Medulla oblongata (tissue), 1 donor: Measurements from ENCODE around the gene RRAD.
"Not testable (repeated sequence)": the region's sequence is repeated elsewhere in the genome, so short reads cannot be mapped to it uniquely, and the experiment has no call there.

Experiments used
- DNase-seq: peaks from one replicate; pipeline ENCODE4 v3.0.0-alpha.2; 2015; ENCODE audit errors: extremely low spot score

RRAD gene

DNA sequence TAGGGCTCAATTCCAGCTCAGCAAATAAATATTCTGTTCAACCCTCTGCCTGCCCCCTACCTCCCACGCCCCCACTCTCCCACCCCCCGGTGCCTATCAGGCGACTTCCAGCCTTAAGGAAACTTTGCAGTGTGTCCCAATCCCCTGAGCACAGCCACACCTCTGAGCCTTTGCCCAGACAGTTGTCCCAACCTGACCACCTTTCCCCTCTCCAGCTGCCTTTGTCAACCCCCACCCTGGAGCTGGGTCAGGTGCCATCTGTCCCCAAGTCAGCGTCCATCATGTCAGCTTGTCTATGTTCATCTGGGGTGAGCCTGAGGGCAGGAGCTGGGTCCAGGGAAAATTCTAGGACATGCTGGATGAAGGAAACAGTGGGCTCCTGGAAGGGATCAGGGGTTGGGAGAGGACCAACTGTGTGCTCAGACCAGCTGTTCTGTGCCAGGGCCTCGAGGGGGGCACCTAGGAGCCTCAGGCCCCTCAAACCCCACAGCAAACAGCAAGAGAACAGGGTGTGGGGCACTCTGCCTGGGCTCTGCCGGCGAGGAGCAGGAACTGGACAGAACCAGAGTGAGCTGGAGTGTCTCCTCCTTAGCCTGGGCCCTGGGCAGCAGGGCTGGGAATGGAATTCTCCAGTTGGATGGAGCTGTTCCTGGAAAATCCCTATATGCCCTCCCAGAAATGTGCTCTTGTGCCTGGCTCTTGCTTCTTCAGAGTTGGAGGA lies 24.5 kb downstream of the RRAD start:
- peak; percentile 76 for DNase-seq

DNA sequence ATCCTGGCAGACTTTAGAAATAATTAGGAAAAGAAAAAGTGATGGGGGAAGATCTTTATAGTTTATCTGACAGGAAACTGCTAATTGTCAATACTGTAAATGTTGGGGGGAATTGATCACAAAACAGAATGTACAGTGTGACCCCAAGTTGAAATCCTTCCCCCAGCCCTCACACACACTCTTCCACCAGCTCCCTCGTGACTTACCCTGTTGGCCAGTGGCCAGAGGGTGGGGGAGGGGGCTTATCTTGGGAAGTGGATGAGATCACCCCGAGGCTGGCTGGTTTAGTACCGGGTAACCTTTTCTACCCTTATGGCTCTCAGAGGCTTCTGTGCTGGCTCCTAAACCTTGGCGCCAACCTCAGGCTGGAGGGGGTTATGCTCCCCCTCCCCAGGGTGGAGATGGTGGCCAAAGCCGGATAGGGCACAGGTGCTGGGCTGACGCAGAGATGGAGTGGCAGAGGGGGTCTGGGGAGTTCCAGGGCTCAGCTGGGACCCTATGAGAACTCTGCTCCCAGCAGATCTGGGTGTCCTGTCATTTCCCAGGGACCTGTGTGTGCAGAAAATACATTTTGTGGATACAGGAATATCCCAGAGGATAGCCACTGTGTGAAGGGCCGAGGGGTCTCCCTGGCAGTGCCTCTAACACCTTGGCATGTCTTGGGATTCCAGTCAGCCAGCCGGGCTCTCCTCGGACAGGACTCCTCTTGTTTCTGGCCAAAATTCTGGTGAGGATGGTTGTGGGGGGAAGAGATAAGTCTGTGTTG lies 25.2 kb downstream of the RRAD start:
- DNase-seq = peak; percentile 42

DNA sequence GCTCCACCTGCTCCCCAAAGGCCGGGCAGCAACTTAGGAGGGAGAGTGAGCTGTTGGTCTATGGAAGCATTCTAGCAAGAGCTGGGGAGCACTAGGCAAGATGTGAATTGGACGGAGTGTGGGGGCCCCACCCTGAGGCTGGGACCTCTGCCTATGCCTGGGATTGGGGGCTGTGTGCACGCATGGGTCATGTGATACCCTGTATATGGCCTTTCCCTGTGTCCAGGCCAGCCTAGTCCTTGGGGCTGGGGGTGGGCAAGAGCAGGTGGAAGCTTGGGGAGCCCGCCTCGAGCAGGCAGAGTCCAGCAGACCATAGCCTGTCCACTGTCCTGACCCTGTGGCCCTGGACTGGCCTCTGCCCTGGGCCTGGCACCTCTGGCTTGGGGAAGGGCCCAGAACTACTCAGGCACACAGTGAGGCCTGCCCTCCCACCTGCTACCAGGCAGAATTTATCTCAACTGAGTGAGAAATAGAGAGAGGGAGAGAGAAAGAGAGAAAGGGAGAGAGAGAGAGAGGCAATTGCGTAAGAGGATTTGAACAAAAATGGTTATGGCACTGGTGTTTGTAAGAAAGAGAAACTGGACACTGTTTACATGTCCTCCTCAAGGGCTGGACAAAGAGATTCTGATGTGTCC lies 25.9 kb downstream of the RRAD start:
- no peak for DNase-seq

DNA sequence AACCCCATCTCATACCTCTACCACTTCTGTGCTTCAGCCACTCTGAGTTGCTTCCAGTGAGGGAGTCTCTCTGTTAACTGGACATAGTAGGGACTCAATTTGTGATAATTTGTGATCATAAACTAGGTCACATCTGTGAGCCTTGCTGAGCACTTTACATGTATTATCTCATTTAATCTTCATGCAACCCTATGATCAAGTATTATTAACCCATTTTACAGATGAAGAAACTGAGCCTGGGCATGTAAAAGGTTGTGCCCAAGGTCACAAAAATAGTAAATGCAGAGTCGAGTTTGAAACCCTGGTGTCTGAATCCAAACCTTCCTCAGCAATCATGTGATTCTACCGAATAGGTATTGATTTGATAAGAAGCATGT lies 26.4 kb downstream of the RRAD start:
- DNase-seq = no peak

DNA sequence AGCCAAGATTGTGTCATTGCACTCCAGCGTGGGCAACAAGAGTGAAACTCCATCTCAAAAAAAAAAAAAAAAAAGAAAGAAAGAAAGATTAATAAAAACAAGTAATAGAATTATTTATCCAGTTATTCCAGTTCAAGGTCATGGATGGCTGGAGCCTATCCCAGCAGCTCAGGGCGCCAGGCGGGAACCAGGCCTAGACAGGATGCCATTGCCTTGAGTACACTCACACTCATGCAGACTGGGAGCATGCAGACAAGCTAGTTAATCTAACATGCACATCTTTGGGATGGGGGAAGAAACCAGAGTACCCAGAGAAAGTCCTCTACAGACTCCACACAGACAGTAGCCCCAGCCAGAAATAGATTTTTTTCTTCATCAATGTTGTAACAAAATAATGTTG lies 27.1 kb downstream of the RRAD start:
- DNase-seq = no peak

DNA sequence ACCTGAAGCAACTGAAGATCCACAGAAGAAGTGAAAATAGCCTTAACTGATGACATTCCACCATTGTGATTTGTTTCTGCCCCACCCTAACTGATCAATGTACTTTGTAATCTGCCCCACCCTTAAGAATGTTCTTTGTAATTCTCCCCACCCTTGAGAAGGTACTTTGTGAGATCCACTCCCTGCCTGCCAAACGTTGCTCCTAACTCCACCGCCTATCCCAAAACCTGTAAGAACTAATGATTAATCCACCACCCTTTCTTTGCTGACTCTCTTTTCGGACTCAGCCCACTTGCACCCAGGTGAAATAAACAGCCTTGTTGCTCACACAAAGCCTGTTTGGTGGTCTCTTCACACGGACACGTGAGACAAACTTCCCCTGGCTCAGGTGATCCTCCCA lies 28.7 kb downstream of the RRAD start:
- not testable (repeated sequence) for DNase-seq

DNA sequence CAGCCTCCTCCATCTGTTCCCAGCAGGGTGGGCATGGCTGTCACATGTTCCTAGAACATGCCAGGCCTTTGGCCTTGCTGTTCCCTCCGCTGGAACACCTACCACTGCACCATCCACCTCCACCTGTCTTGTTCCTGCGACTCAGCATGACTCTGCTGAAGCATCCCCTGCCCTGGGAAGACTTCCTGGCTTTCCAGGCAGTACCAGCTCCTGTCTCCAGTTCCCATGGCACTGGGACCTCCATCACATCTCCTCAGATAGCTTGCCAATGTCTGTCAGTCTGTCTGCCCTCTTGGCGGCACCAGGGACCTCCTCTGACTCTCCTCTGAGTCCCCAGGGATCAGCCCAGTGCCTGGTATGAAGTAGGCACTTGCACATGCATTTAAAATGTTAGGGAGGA lies 29.3 kb downstream of the RRAD start:
- DNase-seq = no peak

DNA sequence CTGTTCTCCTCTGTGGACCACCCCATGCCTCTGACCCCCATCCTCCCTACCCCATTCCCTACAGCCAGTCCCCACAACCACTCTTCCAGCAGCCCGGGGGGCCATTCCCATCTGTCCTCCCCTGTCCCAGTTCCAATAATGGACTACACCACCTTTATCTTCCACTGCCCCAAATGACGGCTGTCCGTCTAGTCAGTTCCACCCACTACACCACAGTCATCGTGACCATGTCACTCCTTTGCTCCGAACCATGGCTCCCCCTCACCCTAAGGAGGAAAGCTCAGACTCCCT lies 29.7 kb downstream of the RRAD start:
- DNase-seq = no peak

DNA sequence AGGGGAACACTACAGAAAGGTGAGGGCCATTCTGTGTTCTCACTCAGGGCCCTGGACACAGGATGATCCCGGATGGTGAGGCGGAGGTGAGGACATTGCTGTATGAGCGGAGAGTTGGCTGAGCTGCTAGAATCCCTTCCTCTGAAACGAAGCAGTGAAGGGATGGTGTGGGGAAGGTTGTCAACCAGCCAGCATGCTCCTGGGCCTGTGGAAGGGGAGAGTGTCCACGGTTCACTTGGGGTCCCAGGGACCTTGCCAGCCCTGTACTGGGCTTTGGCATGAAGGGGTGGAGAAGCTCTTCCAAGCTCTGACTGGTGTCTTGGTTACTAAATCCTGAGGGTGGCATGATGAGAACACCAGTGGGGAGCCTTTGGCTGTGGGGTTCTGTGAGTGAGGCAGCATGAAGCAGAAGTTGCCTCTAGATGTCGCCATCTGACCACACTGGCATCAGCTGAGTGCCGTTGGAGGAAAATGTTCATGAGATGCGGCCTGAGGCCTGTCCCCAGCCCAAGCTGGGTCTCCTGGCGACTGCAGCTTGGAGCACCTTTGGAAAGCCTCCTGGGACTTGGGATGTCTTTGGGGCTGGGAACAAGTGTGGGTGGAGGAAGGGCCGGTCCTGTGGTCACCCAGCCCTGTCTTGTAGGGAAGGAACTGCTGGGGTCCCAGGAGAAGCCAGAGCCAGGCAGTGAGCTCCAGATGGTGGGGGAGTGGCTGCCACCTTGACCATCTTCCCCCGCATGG lies 30.2 kb downstream of the RRAD start:
- peak; percentile 90 for DNase-seq

DNA sequence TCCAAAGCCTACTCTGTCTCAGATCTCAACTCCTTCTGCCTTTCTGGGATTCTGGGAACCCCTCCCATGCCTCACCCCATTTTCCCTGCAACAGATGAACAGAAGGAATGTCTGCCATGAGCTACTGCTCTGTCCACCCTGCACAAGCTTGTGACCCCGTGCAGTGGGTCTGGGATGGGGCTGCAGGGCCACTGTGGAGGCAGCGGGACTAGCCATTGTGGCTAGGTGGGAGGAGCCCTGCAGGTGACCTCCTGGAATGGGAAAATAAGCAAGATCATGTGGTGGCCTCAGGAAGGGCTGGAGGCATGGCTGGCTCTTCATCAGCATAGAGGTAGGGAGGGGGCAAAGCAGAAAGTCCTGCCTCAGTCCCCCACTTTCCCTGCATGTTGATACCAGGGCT lies 31.3 kb downstream of the RRAD start:
- no peak for DNase-seq

DNA sequence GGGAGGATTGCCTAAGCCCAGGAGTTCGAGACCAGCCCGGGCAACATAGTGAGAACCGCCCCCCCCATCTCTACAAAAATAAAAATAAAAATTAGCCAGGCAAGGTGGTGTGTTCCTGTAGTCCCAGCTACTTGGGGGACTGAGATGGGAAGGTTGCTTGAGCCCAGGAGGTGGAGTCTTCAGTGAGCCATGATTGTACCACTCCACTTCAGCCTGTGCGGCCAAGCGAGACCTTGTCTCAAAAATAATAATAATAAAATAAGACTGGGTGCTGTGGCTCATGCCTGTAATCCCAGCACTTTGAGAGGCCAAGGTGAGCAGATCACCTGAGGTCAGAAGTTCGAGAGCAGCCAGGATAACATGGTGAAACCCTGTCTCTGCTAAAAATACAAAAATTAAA lies 33.5 kb downstream of the RRAD start:
- DNase-seq = no peak

DNA sequence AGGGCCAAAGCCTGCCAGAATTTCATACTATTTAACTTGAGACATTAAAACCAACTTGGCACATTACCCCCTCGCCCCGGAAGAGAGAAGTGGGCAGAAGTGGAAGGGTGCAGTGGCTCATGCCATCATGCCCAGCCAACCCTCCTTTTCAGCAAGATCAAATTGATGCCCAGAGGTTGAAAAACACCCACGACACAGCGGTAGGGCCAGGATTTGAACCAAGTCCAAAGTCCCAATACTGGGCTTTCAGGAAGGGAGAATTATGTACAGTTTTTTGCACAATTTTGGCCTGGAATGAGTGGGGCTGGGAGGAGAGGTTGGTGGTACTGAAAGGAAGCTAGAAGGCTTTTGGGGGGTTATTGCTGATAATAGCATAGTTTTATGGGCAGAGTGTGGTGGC lies 34.0 kb downstream of the RRAD start:
- no peak for DNase-seq

DNA sequence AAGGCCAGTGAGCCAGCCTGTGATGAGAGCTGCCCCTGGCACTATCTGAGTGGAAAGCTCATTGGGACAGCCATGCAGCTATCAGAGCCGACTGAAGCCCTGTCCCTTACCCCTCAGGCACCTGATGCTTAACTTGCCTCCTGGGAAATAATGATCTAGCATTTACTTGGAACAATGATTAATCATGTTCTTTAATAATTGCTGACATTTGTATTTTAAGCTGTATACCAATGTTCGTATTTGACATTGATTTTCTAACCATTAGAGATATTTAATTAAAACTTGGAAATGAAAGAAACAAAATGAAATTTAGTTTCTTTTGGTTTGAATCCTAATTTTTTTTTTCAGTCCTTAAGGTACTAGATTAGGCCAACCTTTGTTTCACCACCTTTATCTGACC lies 34.5 kb downstream of the RRAD start:
- DNase-seq = no peak

DNA sequence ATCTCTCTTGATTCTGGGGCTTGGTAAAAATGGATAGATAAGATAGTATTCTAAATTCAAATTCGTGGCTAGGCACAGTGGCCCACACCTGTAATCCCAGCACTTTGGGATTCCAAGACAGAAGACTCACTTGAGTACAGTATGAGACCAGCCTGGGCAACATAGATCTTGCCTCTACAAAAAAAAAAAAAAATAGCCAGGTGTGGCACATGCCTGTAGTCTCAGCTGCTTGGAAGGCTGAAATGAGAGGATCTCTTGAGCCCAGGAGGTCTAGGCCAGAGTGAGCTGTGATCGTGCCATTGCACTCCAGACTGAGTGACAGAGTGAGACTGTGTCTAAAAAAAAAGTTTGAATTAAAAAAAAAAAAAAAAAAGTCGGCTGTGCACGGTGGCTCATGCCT lies 35.7 kb downstream of the RRAD start:
- DNase-seq = no peak

DNA sequence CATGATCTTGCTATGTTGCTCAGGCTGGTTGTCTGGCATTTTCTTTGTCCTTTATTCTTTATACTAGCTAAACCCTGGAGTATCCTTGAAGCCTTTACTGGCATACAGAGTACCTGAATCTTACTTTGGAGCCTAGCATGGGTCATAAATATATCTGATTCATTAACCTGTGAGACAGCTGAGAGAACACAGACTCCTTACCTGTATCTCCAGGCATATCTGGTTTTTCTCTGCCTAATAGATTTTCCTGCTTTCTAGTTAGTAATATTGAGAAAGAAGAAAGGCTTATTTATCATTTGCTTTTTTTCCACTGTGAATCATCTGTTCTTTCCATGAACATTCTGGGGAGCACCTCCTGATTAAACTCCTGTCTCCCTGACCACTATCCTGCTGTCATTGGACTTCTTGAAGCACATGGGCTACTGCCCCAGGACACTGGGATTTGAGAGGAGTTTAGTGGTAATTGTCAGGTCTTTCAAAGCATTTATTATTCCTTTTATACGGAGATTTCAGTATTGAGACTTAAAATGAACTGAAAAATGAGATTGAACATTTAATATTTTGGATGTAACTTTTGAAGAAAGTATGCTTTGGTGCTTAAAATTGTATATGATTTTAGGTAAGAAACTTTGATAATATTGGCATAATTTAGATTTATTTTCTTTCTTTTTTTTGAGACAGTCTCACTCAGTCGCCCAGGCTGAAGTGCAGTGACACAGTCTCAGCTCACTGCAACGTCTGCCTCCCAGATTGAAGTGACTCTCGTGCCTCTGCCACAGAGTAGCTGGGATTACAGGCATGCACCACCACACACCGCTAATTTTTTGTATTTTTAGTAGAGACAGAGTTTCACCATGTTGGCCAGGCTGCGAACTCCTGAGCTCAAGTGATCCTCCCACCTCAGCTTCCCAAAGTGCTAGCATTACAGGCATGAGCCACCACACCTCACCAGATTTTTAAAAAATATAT lies 36.4 kb downstream of the RRAD start:
- DNase-seq = no peak

DNA sequence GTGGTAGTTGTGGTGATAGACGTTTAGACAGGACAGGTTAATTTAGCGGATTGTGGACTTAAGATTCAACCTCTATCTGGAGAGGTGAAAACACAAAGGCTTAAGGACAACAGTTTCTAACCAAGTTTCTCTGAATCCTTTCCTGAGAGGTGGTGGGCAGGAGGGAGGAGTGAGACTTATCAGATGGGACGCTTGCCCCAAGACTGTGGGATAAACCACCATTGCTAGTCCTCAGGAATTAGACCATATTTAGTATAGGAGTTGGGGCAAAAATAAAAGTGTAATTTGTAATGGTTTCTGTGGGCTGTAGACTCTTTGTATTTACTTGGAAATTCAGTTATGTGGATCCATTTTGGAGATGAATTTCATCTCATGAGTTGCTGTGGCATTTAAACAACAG lies 38.4 kb downstream of the RRAD start:
- DNase-seq = no peak

DNA sequence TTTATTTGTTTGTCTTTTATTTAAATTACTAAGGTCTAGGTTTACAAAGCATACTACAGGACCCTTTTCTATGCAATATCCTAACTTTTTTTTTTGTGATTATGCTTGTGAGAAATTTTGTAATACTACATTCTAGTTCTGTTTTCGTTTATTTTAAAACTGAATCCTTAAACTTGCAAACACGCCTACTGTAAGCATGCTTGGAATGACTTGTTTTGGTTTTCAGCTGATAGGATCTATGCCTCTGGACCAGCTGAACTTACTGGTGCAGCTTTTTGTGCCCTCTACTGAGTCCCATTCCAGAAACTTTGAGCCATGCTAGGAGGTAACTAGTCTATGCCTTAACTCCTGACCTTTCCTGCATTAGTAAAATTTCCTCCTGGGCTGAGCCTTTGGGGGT lies 39.0 kb downstream of the RRAD start:
- no peak for DNase-seq

DNA sequence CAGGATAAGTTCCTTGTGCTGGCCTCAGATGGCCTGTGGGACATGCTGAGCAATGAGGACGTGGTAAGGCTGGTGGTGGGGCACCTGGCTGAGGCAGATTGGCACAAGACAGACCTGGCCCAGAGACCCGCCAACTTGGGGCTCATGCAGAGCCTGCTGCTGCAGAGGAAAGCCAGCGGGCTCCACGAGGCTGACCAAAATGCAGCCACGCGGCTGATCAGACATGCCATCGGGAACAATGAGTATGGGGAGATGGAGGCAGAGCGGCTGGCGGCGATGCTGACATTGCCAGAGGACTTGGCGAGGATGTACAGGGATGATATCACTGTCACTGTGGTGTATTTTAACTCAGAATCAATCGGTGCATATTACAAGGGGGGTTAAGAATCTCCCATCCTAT lies 39.8 kb downstream of the RRAD start:
- no peak for DNase-seq

DNA sequence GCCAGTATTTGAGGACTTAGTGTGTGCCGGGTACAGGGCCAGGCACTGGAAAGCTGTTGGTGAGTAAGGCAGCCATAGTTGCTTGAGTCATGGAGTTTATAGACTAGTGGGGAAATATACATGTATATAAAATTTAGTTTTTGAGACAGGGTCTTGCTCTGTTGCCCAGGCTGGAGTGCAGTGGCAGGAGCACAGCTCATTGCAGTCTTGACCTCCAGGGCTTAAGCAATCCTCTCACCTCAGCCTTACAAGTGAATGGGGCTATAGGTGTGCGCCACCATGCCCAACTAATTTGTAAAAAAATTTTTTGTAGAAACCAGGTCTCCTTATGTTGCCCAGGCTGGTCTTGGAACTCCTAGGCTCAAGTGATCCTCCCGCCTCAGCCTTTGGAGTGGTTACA lies 42.6 kb downstream of the RRAD start:
- no peak for DNase-seq

DNA sequence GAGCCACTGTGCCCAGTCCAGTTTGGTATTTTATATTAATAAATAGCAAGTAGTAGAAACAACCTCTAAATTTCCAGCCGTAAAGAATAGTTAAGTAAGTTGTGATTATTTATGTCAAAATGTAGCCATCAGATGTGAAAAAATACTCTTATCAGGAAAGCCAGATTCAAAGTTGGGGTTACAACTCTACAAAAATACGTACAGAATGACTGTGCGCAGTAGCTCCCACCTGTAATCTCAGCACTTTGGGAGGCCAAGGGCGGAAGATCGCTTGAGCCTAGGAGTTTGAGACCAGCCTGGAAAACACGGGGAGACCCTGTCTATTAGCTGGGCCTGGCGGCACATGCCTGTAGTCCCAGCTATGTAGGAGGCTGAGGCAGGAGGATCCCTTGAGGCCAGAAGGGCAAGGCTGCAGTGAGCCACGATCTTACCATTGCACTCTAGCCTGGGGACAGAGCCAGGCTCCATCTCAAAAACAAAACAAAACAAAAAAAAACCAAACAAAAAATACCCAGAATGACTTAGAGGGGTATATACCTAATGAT lies 43.3 kb downstream of the RRAD start:
- DNase-seq = no peak

DNA sequence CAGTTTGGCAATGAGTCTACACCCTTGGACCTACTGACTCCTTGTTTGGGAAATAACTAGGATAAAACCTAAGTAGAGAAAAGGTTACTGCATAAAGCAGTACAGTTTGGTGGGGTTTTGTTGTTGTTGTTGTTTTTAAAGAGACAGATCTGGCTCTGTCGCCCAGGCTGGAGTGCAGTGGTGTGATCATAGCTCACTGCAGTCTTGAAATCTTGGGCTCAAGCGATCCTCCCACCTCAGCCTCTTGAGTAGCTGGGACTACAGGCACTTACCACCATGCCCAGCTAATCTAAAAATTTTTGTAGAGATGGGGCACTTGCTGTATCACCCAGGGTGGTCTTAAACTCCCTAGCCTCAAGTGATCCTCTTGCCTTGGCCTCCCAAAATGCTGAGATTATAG lies 43.8 kb downstream of the RRAD start:
- no peak for DNase-seq
